22Rv1 (cell line): ENCODE measurements around the gene PPAT.

Experiments used
- H3K27ac ChIP-seq: fragments of 450-650 bp; 2 replicates; pipeline ENCODE4 v1.5.1; 2017
- CTCF ChIP-seq: fragments of 450-650 bp; IDR thresholded peaks from 2 replicates; pipeline ENCODE4 v1.5.1; 2017; ENCODE audit warnings: mild to moderate bottlenecking
- ZFX ChIP-seq: fragments of 450-650 bp; IDR thresholded peaks from 2 replicates; pipeline ENCODE4 v1.6.1; 2017; ENCODE audit warnings: antibody characterized with exemption, borderline replicate concordance

The PPAT gene

GRCh38 chr4:56433280-56433679 is 2.1 kb downstream of the PPAT start:
- no peak overlapping the region for H3K27ac ChIP-seq

GRCh38 chr4:56430203-56430602 is 5.2 kb downstream of the PPAT start:
- no peak overlapping the region for H3K27ac ChIP-seq
- no peak for TF ChIP-seq CTCF
- TF ChIP-seq ZFX = no peak

More at GRCh38 chr4:56433280-56433679, 2.1 kb downstream of the PPAT start:
- no peak for TF ChIP-seq CTCF
- TF ChIP-seq ZFX = no peak

GRCh38 chr4:56427179-56427578 is 8.2 kb downstream of the PPAT start:
- no peak for TF ChIP-seq CTCF
- TF ChIP-seq ZFX = no peak
- H3K27ac ChIP-seq = no peak overlapping the region

- no peak overlapping the region for H3K27ac ChIP-seq
- TF ChIP-seq CTCF (no peak), ZFX (no peak)
Observed at GRCh38 chr4:56426273-56426672, 9.1 kb downstream of the PPAT start.

GRCh38 chr4:56425518-56425917 is 9.9 kb downstream of the PPAT start:
- TF ChIP-seq CTCF = no peak
- no peak for TF ChIP-seq ZFX
- H3K27ac ChIP-seq = no peak overlapping the region

GRCh38 chr4:56424697-56425514 is 10.5 kb downstream of the PPAT start:
- H3K27ac ChIP-seq = no peak overlapping the region
- TF ChIP-seq CTCF (peak; percentile 77), ZFX (no peak)

- H3K27ac ChIP-seq = no peak overlapping the region
- TF ChIP-seq ZFX = no peak
- TF ChIP-seq CTCF = no peak
Observed at GRCh38 chr4:56424176-56424575, 11.2 kb downstream of the PPAT start.
